ENCODE measurements around the gene C2orf69.
A peak's percentile ranks its signal among the peaks of the same experiment; 100 is the strongest.
"Not testable (repeated sequence)": the region's sequence is repeated elsewhere in the genome, so short reads cannot be mapped to it uniquely, and the experiment has no call there.

Gene C2orf69

GRCh38 chr2:199911052-199911876 is at the start of gene C2orf69:
Gene C2orf69 (plus strand): TSS chr2:199911293. CDS start chr2:199911439, 146 bp downstream.
- DNase-seq = peak; percentile 96

GRCh38 chr2:199862788-199863187 is 48.3 kb upstream of the C2orf69 start:
- no peak for DNase-seq

- DNase-seq = no peak
These were observed 45.2 kb upstream of the C2orf69 start for GRCh38 chr2:199865905-199866304.

GRCh38 chr2:199868431-199869226 is 42.5 kb upstream of the C2orf69 start:
- no peak for DNase-seq

- no peak for DNase-seq
These were observed 41.9 kb upstream of the C2orf69 start for GRCh38 chr2:199869227-199869541.

GRCh38 chr2:199869653-199870052 is 41.4 kb upstream of the C2orf69 start:
- DNase-seq = no peak

GRCh38 chr2:199870581-199870980 is 40.5 kb upstream of the C2orf69 start:
- DNase-seq = no peak

- no peak for DNase-seq
These were observed 36.9 kb upstream of the C2orf69 start for GRCh38 chr2:199874209-199874608.

- DNase-seq = no peak
These were observed 35.7 kb upstream of the C2orf69 start for GRCh38 chr2:199875400-199875799.

- DNase-seq = no peak
These were observed 28.4 kb upstream of the C2orf69 start for GRCh38 chr2:199882667-199883066.

- no peak for DNase-seq
These were observed 27.4 kb upstream of the C2orf69 start for GRCh38 chr2:199883474-199884212.

- DNase-seq = no peak
These were observed 15.7 kb upstream of the C2orf69 start for GRCh38 chr2:199895406-199895805.

GRCh38 chr2:199896617-199897016 is 14.5 kb upstream of the C2orf69 start:
- no peak for DNase-seq

GRCh38 chr2:199901942-199902341 is 9.2 kb upstream of the C2orf69 start:
- DNase-seq = no peak

GRCh38 chr2:199902486-199903110 is 8.5 kb upstream of the C2orf69 start:
- DNase-seq = no peak

- DNase-seq = no peak
These were observed 8.0 kb upstream of the C2orf69 start for GRCh38 chr2:199903111-199903510.

GRCh38 chr2:199907008-199907714 is 3.9 kb upstream of the C2orf69 start:
- DNase-seq = peak; percentile 9

- no peak for DNase-seq
These were observed 598 bp upstream of the C2orf69 start for GRCh38 chr2:199910338-199911051.

GRCh38 chr2:199911877-199912161 is 726 bp downstream of the C2orf69 start:
- no peak for DNase-seq

GRCh38 chr2:199912553-199913114 is 1.5 kb downstream of the C2orf69 start:
- not testable (repeated sequence) for DNase-seq

GRCh38 chr2:199914372-199914958 is 3.4 kb downstream of the C2orf69 start:
- no peak for DNase-seq
